PFSK-1 (cell line): ENCODE measurements around the gene DPPA3.

Experiments used
- FOXP2 ChIP-seq: optimal IDR thresholded peaks from 2 replicates; pipeline ENCODE3; 2011; ENCODE audit warnings: borderline replicate concordance, control low read depth, inconsistent platforms; ENCODE audit not compliant: insufficient read depth; ENCODE audit errors: extremely low read length, extremely low read depth
- POLR2AphosphoS5 ChIP-seq: IDR thresholded peaks from 2 replicates; pipeline ENCODE4 v1.6.1; 2012; ENCODE audit warnings: low read depth, mild to moderate bottlenecking, control low read depth, low read length, moderate library complexity
- REST ChIP-seq, 2 experiments: IDR thresholded peaks; 2 replicates each; pipeline versions ENCODE4 v1.6.1 to v1.8.0; 2011 to 2012; ENCODE audit warnings: low read depth in 2 of 2, low read length in 2 of 2, control low read depth in 1 of 2, inconsistent platforms in 1 of 2, mild to moderate bottlenecking in 1 of 2, moderate library complexity in 1 of 2; ENCODE audit not compliant: insufficient read depth in 1 of 2
- TAF1 ChIP-seq: IDR thresholded peaks from 2 replicates; pipeline ENCODE4 v1.6.1; 2012; ENCODE audit warnings: low read length, control low read depth, borderline replicate concordance; ENCODE audit not compliant: insufficient read depth

DNA sequence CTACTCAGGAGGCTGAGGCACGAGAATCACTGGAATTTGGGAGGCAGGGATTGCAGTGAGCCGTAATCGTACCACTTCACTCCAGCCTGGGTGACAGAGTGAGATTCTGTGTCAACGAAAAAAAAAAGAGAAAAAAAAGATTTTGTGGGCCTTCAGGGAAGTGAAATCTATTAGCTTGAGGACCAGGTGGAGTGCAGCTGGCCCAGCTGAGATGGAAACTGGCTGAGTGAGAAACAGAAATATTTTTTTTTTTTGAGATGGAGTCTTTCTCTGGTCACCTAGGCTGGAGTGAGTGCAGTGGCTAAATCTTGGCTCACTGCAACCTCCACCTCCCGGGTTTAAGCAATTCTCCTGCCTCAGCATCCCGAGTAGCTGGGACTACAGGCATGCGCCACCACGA is 38.2 kb downstream of the DPPA3 start:
- no peak for TF ChIP-seq REST (IDR thresholded peaks at IDR 0.05; ENCODE audit: insufficient read depth in 1 of 2, low read depth in 2 of 2, low read length in 2 of 2)
- no peak for TF ChIP-seq POLR2AphosphoS5
- no peak for TF ChIP-seq TAF1
- no peak for TF ChIP-seq FOXP2
